Stimulated activated CD8-positive, alpha-beta memory T cell treated with anti-CD3 and anti-CD28 coated beads, Interleukin-15, amount 100 ng/mL, for 4 hours (primary cell): ENCODE measurements around the gene HTR3E.
"Not testable (repeated sequence)": the region's sequence is repeated elsewhere in the genome, so short reads cannot be mapped to it uniquely, and the experiment has no call there.

Experiments used
- DNase-seq, 2 donors: peaks; one replicate each; pipeline ENCODE4 v3.0.0-alpha.2; 2020; ENCODE audit warnings: low read depth in 2 of 2

Gene HTR3E

DNA sequence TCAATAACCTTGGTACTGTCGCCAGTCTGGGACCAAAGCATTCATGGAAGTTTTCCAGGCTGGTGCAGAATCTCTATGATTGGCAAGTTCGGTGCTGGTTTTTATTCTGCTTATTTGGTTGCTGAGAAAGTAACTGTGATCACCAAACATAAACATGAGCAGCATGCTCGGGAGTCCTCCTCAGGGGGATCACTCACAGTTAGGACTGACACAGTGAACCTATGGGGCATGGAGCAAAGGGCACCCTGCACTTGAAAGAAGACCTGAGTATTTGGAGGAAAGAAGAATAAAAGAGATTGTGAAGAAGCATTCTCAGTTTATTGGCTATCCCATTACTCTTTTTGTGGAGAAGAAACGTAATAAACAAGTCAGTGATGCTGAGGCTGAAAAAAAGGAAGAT, 19.2 kb downstream of the HTR3E start:
- DNase-seq: no peak

GRCh38 chr3:184117636-184118035, 20.8 kb downstream of the HTR3E start:
- no peak for DNase-seq

GRCh38 chr3:184121031-184121430, 24.2 kb downstream of the HTR3E start:
- DNase-seq: not testable (repeated sequence)

DNA sequence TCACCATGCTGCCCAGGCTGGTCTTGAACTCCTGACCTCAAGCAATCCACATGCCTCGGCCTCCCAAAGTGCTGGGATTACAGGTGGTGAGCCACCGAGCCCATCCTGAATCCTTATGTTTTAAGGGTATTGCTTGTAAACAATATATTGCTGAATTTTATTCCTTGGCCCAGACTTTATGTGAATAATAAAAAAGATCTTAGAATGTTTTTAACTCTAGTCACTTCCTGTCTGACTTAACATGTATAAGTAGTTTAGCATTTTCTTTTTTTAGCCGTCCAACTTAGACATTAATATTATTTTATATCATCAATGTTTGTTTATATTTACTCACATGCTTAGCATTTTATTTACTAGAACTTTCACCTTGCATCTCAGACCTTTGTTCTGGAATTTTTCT, 29.1 kb downstream of the HTR3E start:
- no peak for DNase-seq

- no peak for DNase-seq
These were observed 32.1 kb downstream of the HTR3E start for GRCh38 chr3:184129012-184129411.

- no peak for DNase-seq
These were observed 36.1 kb downstream of the HTR3E start for GRCh38 chr3:184132945-184133344.

DNA sequence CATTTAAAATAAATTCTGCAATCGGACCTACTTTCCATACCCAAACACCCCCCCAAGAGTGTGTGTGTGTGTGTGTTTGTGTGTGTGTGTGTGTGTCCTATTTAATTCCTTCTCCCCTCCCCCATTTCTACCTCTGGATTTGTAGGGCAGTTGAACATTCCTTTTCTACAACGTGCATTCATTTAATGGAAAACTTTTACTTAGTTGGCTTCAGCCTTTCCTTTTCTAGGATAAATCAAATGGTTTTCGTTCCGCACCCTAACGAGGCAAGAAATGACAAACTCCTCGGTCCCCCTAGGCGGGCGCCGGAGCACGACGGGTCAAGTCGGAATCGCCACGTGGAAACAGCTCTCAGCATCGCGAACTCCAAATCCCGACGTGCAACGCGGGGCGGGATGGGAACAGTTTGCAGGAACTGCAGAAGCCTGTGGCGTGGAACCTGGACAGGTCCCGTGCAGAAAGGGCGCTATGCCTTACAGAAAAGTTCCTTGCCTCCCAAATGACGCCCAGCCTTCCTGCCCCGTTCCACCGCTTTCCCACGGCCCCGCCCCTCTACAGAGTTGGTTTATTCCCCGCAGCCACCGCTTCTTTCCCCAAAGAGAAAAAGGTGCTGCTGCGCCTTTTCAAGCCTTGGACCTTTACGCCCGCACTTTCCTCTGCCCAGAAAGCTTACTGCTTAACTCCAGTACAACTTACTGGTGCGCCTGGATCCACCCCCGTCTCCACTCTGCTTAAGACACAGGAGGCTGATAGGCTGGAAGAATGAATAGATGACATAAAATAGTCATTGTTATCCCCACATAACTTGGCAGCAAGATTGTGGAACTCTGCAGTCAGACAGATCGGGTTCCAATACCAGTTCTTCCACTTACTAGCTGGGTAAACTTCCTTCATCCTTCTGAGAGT, 37.2 kb downstream of the HTR3E start:
- DNase-seq: peak in 1 of 2 donors; percentile 26

DNA sequence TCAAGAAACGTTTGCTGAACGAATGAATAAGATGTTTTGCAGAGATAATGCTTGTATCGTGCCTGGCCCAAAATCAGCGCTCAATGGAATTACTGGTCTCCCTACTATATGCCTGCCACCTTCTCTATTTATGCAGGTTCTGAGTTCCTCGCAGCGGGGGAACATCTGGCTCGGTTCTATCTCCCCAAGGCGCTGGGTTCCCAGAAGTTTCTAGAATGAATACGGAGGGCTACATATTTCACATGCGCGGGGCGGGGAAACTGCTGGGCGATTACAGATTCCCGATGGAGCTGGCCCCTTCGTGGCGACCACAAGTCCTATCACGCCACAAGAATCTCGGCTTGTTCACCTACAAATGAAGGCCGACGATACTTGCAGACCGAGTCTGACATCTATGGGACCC, 37.9 kb downstream of the HTR3E start:
- DNase-seq: no peak

DNA sequence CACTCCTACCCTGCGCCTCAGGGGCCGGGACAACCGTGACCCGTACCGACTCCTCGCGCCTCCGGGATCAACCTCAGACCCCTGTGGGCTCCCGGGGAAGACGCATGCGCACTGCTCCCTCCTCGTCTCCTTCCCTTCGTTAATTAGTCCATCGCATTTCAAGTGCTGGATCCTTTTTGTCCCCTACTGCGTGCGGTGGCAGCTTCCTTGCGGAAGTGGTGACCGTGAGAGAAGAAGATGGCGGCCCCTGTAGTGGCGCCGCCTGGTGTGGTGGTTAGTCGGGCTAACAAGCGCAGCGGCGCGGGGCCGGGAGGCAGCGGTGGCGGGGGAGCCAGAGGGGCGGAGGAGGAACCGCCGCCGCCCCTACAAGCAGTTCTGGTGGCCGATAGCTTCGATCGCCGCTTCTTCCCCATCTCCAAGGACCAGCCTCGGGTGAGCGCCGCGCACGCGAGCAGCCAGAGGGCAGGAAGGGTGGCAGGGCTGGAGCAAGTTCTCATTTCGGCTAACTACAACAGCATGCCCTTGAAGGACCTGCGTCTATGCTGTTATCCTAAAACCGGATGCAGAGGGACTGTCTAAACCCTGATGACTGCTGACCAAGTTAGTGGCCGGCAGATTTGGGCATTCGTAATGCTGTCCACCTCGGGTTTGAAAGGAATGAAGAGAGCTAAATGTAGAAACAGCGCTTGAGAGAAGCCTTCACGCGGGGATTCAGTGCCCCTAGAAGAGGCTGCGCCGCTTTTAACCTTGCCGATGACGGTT, 38.5 kb downstream of the HTR3E start, which contains the start of gene EIF2B5:
TSS of gene EIF2B5 (plus strand) at position 210 of the 762 bp plus-strand sequence. CDS start at position 238, 28 bp downstream.
- peak; percentile 73 for DNase-seq

DNA sequence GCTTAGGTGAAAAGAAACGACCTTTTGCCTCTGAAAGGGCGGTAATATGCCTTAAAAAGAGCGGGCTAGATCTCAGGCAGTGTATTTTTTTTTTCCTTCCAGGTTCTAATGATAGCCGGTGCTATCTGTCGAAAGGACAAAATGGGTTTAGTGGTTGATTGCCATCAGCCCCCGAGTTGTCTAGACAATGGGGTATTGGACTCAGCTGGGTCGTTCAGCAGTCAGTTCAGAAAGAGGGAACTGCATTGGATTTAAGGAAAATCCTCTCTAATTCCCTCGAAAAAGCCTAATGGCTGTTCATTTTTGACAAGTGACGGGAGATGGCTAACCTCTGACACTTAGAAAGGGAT, 39.0 kb downstream of the HTR3E start:
- no peak for DNase-seq

GRCh38 chr3:184140436-184140835, 43.6 kb downstream of the HTR3E start:
- DNase-seq: no peak

- DNase-seq: no peak
These were observed 45.3 kb downstream of the HTR3E start for GRCh38 chr3:184142199-184142598.

DNA sequence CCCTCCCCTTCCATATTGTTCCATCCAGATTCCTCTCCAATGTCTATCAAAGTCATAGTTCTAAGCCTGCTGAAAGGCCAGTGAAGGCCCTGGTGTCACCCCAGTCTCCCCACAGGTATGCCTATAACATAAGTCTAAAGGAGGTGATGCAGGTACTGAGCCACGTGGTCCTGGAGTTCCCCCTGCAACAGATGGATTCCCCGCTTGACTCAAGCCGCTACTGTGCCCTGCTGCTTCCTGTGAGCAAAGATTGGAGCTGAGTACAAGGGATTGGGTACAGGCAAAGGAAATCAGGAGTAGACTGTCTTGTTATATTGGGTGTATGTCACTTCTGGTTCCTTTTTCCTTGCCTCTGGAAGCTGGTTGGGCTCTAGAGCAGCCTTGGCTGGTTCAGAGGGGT, 46.5 kb downstream of the HTR3E start:
- no peak for DNase-seq

GRCh38 chr3:184144505-184144904, 47.6 kb downstream of the HTR3E start:
- DNase-seq: no peak

DNA sequence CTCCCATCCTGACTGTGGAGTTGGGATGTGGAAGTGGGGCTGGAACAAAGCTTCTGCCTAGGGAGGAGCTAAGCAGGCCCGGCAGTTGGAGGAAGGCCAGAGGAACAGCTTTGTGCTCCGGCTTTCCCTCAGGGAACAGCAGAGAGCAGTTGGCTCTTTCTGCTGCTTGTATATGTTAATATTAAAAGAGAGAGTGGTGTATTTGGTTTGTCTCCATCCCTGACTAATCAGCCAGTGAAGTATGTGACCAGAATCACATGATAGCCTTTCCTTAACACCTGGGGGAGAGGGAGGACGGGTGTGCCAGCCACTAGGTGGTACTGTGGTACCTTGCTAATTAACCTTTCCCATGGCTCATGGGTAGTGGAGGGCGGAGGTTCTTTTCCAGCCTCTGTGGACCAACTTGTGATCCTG, 48.3 kb downstream of the HTR3E start:
- DNase-seq: no peak

DNA sequence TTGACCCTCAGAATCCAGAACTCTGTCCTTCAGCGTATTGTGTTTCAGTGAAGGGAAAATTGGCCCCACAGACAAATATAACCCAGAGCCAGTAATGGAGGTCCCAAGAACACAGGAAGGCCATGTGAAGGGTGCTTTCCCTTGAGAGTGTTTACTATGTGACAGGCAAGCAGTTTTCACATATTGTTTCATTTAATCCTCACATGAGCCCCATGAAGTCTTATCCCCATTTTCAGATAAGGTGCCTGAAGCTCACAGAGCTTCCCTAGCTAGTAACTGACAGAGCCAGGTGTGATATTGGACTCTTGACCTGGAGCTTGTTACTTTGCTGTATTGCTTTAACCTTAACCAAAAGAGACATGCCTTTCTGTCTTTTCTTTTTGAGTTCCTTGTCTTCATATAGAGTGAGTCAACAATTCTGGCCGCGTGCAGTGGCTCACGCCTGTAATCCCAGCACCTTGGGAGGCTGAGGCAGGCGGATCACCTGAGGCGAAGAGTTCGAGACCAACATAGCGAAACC, 48.9 kb downstream of the HTR3E start:
- no peak for DNase-seq

GRCh38 chr3:184148076-184148475, 51.2 kb downstream of the HTR3E start:
- DNase-seq: no peak

DNA sequence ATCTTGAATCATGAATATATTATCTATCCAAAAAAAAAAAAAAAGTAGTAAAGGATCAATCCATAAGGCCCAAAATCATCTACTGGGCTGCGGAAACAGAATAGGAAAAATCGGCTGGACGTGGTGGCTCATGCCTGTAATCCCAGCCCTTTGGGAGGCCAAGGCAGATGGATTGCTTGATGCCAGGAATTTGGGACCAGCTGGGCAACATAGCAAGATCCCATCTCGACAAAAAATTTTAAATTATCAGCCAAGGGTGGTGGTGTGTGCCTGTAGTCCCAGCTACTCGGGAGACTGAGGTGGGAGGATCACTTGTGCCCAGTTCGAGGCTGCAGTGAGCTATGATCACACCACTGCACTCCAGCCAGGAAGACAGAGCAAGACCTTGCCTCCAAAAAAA, 52.3 kb downstream of the HTR3E start:
- no peak for DNase-seq

DNA sequence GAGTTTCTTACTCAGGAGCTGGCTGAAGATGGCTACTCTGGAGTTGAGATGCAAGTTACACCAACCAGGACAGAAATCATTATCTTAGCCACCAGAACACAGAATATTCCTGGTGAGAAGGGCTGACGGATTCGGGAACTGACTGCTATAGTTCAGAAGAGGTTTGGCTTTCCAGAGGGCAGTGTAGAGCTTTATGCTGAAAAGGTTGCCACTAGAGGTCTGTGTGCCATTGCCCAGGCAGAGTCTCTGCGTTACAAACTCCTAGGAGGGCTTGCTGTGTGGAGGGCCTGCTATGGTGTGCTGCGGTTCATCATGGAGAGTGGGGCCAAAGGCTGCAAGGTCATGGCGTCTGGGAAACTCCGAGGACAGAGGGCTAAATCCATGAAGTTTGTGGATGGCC, 52.9 kb downstream of the HTR3E start:
- DNase-seq: not testable (repeated sequence)

DNA sequence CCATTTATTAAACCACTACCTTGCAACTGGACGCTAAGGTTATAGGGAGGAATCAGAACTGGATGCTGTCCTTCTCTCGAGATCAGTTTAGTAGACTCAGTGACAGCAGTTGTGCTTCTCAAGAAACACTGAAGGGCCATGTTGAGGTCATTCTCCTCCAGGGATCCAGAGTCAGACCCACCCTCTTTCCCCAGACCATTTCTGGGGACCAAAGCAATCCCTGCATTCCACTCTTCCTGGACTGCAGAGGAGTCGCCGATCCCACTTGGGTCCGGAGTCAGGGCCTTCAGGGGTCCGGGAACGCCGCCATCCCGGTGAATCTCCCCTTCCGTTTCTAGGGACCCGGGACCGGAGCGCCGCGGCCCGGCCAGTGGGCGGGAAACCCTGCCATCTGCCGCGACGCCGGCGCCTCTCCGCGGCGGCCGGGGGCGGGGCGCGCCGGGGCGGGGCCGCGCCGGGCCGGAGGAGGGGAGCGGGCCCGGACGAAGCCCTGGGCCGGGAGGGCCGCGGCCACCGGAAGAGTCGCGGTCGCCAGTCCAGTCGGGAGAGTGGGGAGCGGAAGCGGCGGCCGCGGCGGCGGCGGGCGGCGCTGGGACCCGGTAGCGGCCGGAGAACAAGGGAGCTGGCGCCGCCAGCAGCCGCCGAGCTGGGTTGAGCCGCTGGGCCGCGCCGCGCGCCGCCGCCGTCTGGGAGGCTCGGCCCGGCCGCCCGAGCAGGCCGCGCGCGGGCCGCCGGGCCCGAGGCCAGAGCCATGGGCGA, 58.2 kb downstream of the HTR3E start, which contains the start of gene DVL3:
TSS of gene DVL3 (plus strand) at position 493 of the 759 bp plus-strand sequence. CDS start at position 752, 259 bp downstream.
- DNase-seq: peak in 1 of 2 donors; percentile 31

GRCh38 chr3:184155644-184156521, 59.0 kb downstream of the HTR3E start:
- DNase-seq: no peak
